OCI-LY1 (cell line): ENCODE results near the gene CACNA1C.

Source experiments
- EZH2 ChIP-seq: fragments of 200-600 bp; sonication (generic), shearing (Covaris generic); IDR thresholded peaks from 2 replicates; pipeline ENCODE4 v1.8.0; 2017; ENCODE audit warnings: borderline replicate concordance, mixed run types, mild to moderate bottlenecking, antibody characterized with exemption, low read length, moderate library complexity, mixed read lengths
- TF ChIP-seq, protein P1 (sequence below): fragments of 200-600 bp; sonication (generic), shearing (Covaris generic); IDR thresholded peaks from 2 replicates; pipeline ENCODE4 v1.5.1; 2017; ENCODE audit warnings: mild to moderate bottlenecking, antibody characterized with exemption, low read length, moderate library complexity, mixed read lengths

DNA sequence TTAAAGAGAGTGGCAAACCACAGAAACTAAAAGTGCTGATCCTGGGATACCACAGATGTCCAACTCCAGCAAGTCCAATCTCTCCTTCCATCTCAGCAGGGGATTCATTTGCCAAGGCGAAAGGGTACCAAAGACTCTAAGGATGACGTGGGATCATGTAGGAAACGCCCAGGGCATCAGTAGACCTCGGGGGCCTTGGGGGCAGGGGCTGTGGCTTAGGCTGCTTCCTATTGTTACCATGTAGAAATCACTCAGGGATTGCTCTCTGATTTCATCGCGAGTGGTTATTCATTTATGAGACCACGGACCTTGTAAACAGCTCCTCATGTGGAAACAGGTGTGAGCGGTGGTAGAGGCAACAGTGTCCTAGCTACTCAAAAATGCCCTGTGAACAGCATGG lies 592.7 kb downstream of the CACNA1C start:
- TF ChIP-seq, protein P1, sequence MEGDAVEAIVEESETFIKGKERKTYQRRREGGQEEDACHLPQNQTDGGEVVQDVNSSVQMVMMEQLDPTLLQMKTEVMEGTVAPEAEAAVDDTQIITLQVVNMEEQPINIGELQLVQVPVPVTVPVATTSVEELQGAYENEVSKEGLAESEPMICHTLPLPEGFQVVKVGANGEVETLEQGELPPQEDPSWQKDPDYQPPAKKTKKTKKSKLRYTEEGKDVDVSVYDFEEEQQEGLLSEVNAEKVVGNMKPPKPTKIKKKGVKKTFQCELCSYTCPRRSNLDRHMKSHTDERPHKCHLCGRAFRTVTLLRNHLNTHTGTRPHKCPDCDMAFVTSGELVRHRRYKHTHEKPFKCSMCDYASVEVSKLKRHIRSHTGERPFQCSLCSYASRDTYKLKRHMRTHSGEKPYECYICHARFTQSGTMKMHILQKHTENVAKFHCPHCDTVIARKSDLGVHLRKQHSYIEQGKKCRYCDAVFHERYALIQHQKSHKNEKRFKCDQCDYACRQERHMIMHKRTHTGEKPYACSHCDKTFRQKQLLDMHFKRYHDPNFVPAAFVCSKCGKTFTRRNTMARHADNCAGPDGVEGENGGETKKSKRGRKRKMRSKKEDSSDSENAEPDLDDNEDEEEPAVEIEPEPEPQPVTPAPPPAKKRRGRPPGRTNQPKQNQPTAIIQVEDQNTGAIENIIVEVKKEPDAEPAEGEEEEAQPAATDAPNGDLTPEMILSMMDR: no peak
- TF ChIP-seq EZH2: no peak
